Activated CD8-positive, alpha-beta memory T cell treated with anti-CD3 and anti-CD28 coated beads for 1 hour (primary cell): ENCODE measurements around the gene DNAAF2.
"Not testable (repeated sequence)": the region's sequence is repeated elsewhere in the genome, so short reads cannot be mapped to it uniquely, and the experiment has no call there.

Experiments used
- DNase-seq, 2 donors: peaks; one replicate each; pipeline ENCODE4 v3.0.0-alpha.2; 2020; ENCODE audit warnings: low read depth in 1 of 2; ENCODE audit errors: extremely low read depth in 1 of 2

The DNAAF2 gene, protein sequence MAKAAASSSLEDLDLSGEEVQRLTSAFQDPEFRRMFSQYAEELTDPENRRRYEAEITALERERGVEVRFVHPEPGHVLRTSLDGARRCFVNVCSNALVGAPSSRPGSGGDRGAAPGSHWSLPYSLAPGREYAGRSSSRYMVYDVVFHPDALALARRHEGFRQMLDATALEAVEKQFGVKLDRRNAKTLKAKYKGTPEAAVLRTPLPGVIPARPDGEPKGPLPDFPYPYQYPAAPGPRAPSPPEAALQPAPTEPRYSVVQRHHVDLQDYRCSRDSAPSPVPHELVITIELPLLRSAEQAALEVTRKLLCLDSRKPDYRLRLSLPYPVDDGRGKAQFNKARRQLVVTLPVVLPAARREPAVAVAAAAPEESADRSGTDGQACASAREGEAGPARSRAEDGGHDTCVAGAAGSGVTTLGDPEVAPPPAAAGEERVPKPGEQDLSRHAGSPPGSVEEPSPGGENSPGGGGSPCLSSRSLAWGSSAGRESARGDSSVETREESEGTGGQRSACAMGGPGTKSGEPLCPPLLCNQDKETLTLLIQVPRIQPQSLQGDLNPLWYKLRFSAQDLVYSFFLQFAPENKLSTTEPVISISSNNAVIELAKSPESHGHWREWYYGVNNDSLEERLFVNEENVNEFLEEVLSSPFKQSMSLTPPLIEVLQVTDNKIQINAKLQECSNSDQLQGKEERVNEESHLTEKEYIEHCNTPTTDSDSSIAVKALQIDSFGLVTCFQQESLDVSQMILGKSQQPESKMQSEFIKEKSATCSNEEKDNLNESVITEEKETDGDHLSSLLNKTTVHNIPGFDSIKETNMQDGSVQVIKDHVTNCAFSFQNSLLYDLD

DNA sequence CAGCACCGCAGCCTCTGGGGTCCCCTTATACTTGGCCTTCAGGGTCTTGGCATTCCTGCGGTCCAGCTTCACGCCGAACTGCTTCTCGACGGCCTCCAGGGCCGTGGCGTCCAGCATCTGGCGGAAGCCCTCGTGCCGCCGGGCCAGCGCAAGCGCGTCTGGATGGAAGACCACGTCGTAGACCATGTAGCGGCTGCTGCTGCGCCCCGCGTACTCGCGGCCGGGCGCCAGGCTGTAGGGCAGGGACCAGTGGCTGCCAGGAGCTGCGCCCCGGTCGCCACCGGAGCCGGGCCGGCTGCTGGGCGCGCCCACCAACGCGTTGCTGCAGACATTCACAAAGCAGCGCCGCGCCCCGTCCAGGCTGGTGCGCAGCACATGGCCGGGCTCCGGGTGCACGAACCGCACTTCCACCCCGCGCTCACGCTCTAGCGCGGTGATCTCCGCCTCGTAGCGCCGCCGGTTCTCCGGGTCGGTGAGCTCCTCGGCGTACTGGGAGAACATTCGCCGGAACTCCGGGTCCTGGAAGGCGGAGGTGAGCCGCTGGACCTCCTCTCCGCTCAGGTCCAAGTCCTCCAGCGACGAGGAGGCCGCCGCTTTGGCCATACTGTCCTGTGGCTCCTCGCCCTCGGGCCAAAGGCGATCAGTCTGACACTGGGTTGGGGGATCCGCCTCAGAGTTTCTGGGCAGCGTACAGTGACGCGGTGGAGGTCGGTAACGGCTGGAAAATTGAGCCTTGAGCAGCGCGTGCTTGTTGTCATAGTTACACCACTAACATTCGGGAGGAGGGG is at the start of gene DNAAF2:
Gene DNAAF2, minus strand, starts transcription at position 698 of the 788 bp plus-strand sequence. Its CDS starts 95 bp downstream, at position 603.
- DNase-seq, result peak; percentile 39 to 51

DNA sequence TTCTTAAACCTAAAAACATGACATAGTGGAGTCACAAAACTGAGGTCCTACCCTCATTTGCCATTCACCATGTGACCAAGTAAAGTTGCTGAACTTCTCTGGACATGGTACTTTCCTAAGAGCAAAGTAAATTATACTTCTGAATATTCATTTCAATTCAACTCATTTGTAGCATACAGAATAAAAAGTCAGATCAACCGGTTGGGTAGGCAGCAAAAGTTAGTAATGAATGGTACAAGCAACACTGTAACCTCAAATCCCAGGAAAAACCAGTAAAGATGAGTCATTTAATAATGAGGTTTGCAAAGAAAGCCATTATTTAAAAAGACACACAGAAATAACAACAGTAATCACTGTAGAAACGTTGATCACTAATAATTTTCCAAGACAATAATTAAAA is 44.2 kb upstream of the DNAAF2 start:
- no peak for DNase-seq

DNA sequence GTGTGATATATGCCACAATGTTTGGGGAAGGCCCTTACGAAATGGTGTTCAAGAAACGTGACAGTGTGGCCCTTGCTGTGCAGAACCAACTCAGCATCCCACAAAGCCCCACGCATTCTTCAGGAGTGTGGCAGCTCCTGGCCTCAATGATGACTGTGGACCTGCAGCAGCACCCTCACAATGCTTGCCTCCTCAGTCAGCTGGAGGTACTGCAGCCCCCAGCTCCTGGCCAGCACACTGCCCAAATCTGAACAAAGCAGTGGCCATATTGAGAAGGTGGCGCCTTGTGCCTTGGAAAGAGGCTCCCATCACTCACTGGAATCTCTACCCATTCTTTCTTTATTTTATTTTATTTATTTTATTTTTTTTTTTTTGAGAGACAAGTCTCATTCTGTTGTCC is 42.6 kb upstream of the DNAAF2 start:
- DNase-seq, result no peak

DNA sequence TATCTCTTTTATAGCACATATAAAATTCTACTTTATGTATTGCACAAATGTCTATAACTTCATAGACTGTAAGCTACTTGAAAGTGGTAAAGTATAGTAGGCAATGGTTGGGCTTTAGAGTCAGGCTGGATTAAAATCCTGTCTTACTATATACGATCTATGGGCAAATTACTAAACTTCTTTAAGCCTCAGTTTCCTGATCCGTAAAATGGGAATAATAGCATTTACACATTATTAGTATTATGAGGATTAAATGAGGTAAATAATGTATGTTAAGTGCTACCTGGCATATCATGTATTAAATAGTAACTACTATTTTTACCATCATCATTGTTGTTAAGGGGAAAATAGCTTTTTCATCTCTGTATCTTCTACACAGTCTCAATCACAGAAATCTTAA is 38.5 kb upstream of the DNAAF2 start:
- DNase-seq, result no peak

DNA sequence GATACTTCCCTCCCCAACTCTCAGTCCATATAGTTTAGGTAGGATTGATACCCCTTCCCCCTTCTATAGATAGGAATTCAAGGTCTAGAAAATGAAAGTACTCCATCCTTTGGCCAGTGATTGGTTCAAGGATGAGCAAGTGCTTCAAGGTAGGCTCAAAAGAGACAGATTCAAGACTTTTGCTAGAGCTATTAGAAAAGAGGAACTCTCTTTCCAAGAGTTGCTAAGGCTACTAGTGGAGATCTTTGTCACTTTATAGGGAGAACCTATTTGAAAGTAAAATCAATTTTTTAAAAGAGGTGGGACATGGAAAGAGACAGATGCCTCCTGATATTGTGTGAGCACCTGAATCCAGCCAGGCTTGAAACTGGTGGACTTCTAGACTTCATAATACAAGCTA is 35.4 kb upstream of the DNAAF2 start:
- no peak for DNase-seq

DNA sequence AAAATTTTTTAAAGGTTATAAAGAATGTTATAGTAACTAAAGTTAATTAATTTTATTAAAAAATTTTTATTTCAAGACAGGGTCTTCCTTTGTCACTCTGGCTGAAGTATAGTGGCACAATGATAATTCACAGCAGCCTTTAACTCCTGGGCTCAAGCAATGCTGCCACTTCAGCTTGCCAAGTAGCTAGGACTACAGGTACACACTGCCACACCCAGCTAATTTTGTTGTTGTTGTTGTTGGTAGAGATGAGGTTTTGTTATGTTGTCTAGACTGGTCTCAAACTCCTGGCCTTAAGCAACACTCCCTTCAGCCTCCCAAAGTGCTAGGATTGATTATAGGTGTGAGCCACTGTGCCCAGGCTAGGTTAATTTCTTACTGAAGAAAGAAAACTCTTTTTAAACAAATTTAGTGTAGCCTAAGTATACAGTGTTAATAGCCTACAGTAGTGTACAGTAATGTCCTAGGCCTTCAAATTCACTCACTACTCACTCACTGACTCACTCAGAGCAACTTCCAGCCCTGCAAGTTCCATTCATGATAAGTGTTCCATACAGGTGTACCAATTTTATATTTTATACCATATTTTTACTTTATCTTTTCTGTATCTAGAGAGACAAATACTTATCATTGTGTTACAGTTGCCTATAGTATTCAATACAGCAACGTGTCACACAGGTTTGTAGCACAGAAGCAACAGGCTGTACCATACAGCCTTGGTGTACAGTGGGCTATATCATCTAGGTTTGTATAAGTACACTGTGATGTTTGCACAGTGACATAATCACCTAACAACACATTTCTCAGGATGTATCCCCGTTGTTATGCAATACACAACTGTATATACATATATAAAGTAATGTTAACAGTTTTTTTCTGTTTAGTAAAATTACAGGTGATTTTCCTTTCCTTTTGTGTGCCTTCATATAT is 24.7 kb upstream of the DNAAF2 start:
- no peak for DNase-seq

DNA sequence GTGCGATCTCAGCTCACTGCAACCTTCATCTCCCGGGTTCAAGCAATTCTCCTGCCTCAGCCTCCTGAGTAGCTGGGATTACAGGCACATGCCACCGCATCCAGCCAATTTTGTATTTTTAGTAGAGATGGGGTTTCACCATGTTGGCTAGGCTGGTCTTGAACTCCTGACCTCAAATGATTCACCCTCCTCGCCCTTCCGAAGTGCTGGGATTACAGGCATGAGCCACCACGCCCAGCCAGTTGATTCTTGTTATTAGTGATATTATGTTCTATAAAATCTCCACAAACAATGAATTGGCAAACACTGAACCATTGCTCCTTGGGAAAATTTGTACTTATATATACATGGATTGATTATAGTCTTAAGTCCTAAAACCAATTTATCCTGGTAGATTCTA is 22.5 kb upstream of the DNAAF2 start:
- not testable (repeated sequence) for DNase-seq

DNA sequence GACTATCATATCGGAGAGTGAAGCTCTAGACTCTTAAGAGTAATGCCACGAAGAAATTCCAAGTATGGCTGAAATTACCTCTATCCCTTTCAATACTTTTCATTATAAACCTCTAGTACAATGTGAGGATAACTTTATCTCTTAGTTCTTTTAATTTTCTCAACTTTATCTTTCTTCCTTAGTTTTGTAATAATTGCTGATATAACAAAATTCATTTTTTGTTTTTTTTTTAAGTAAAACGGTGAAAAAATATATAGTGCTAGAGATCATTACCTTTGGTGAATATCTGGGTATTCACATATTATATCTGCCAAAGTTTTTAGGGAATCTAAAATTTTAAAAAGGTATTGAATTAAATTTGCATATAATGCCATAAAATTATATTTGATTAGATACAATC is 19.5 kb upstream of the DNAAF2 start:
- DNase-seq, result no peak

DNA sequence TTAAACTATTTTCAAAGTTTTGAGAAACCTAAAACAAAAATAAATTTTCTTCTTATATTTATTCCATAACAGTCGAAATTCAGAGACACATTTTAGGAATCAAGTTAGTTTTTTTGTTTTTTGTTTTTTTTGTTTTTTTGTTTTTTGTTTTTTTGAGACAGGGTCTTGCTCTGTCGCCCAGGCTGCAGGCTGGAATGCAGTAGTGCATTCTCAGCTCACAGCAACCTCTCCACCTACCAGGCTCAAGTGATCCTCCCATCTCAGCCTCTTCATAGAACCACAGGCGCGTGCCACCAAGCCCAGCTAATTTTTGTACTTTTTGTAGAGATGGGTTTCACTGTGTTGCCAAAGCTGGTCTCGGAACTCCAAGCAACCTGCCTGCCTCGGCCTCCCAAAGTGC is 18.5 kb upstream of the DNAAF2 start:
- no peak for DNase-seq

DNA sequence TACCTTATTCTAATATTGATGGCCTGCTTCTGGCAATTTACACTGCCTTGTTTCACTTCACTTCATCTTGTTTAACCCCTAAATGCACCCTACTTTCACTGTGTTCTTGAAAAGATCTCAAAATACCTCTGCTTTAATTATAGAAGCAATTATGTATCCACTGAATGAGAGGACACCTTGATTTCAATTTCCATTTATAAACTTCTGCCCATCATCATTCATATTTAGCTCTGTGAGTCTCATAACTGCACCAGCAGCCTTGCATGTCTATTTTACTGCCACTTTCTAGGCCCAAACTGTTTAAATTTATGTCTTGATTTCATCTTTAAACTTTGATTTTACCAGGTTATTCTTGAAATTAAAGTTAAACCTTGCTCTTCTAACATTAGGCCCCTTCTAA is 7.1 kb upstream of the DNAAF2 start:
- DNase-seq, result no peak

DNA sequence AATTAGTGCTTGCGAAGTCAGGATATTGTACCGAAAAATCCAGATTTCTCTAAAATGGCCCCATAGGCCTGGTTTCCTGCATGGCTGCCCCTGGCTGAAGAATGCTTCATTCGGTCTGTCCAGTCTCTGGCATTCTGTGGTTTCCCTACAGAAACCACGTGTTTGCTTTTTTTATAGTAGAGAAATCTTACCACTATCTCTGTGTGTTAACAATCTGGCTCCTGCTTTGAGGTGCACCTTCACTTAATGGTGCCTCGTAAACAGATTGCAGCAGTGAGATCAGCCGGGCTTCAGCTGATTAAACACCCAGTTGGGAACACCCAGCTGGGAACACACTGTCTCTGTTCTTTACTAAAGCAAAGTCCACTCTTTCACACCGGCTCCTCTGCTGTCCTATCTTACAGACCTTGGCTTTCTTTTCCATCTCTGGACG is 6.7 kb upstream of the DNAAF2 start:
- DNase-seq, result no peak

DNA sequence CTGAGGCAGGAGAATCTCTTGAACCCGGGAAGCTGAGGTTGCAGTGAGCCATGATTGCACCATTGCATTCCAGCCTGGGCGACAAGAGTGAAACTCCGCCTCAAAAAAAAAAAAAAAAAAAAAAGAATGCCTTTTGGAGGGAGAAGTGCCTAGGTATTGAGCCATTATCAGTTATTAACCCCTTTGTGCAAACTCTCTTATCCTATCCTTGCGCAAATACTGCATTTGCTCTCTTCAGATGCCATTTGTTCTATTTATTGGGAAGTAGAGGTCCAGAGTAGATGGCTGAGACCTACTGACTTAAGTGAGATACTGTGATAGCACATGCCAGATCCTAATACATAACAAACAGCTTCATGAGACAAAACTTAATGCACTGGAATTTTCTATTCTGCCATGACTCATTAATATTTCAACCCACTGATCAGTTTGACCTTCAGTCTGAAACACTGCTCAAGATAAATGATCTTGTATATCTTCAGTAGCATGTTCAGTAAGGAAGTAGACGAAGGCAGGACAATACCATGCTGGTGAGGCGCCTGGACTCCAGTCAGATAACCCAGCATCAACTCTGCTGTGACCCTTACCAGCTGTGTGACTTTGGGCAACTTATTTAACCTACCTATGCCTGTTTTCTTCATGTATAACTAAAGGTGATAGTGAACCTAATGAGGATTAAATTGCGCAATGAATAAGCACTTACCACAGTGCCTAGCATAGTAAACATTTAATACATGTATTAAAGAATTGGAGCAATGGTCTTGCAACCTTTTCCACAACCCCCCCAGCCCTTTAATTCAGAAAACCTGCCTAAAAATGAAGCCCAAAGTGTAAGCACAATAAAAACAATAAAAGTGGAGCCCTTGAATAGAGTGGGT is 5.7 kb upstream of the DNAAF2 start:
- no peak for DNase-seq

DNA sequence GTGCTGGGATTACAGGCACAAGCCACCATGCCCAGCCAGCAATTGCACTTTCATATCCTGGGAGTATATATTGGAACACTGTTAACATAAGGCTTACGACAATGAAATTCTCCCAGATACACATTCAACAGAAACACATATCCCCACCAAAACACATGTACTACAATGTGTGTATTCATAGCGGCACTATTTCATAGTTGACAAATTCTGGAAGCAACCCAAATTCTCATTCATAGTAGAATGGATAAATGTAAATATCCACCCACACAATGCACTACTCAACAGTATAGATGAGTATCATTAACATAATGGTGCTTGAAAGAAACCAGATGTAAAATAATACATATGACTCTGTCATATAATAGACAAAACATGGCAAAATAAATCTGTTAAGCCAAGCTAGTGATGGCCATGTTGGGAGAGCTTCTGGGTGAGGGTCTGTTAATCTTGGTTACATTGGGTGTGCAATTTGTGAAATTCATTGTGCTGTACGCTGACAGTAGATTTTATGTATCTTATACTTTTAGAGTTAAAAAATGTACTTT is 2.6 kb upstream of the DNAAF2 start:
- DNase-seq, result no peak

DNA sequence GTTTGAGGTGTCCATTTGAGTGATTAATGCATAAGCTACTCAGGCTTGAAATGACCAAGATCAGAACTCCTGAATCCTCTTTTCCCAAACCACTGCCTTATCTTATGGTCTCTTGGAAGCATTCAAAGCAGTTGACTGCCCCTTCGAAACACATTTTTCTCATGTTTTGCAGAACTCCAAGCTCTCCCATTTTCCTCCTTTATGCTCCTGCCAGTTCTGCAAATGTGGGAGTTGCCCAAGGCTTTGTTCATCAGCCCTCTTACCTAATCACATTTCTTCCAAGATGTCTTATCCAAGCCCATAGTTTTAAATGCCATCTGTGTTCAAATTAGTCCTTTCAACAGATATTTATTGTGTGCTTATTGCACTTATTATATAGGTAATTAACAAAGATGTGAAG is 1.8 kb upstream of the DNAAF2 start:
- no peak for DNase-seq

DNA sequence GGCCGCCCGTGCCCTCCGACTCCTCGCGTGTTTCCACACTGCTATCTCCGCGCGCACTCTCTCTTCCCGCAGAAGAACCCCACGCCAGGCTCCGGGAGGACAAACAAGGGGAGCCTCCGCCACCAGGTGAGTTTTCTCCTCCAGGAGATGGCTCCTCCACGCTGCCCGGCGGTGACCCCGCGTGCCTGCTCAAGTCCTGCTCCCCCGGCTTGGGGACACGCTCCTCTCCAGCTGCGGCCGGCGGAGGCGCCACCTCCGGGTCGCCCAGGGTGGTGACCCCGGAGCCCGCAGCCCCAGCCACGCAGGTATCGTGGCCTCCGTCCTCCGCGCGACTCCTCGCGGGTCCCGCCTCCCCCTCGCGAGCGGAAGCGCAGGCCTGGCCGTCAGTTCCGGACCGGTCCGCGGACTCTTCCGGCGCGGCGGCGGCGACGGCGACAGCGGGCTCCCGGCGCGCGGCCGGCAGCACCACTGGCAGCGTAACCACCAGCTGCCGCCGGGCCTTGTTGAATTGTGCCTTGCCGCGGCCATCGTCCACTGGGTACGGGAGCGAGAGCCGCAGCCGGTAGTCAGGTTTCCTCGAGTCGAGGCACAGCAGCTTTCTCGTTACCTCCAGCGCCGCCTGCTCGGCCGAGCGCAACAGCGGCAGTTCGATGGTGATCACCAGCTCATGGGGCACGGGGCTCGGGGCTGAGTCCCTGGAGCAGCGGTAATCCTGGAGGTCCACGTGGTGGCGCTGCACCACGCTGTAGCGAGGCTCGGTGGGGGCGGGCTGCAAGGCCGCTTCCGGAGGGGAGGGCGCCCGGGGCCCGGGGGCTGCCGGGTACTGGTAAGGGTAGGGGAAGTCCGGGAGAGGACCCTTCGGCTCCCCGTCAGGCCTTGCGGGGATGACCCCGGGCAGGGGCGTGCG is 1.2 kb downstream of the DNAAF2 start:
- DNase-seq, result peak; percentile 80 to 88

DNA sequence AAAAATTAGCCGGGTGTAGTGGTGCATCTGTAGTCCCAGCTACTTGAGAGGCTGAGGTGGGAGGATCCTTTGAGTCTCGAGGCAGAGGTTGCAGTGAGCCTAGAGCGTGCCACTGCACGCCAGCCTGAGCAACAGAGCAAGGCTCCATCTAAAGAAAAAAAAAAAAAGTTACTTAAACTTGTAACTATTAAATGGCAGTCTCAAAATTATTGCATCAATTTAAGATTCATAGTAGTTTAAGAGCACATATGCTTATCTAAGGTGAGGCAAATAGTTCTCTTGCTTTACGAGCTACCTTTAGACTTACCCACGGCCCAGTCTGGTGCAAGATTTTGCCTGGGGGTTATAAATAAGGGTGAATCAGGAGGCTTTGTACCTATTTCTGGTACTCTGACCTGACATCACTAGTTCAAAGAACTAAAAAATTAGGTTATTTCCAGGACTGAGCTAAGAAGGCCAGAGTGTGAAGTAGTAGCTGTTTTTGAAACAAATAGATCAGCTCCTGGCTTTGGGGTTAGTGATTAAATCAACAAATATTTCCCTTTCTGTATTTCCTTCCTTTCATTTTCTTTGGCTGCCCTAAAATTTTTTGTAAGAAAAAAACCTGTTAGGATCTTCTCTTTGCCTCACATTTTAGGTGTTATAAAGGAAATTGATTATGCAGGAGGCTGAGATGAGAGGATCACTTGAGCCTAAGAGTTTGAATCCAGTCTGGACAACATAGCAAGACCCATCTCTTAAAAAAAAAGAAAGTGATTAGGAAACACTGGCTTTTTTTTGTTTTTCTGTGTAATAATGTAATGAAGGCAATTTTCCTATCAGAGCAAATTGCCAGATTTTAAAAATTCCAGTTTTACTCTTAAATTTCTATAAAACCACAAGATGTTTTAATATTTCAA is 10.9 kb downstream of the DNAAF2 start:
- DNase-seq, result no peak

DNA sequence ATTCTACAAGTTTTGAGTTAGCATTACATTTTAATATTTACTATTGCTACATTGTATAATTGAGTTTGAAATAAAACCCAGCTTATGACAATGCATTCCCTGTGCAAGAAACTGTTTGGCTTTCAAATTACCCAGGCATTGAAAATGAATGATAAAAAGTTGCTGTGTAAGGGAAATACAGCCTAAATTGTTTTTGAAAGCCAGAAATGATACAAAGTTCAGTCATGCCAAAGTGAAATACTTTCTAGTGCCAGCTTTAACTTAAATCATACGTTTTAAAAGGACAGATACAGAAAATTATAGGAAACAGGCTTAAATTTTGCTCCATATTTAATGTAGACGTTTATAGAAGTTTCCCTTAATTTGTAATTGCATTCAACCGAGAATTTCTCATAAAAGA is 11.7 kb downstream of the DNAAF2 start:
- DNase-seq, result no peak
